ENCODE measurements around the gene C2CD3.
"Not testable (repeated sequence)": the region's sequence is repeated elsewhere in the genome, so short reads cannot be mapped to it uniquely, and the experiment has no call there.

Gene C2CD3

DNA sequence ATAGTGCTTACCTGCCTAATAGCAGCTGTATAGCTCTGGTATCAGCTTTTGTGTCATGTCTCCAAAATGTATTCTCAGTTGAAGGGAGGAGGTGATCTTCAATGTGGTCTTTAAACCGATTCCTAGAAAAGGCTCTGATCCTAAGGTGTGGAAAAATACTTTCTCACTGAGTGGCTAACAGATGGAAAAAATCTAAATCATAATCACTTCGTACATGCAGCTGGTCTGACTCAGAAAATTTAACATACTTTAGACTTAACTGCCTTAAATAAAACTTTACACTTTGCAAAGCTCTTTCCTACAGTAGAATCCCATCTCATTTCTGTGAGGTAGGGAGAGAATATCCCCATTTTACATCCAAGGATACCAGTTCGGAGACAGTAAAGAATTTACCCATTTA is 38.0 kb downstream of the C2CD3 start:
- Histone ChIP-seq H3K4me3 (no peak overlapping the region), H3K27me3 (no peaks in the 10 kb centered on the region), H3K4me1 (no peaks in the 10 kb centered on the region), H3K4me2 (no peak overlapping the region), H3K9ac (no peak overlapping the region), H3K27ac (no peak overlapping the region), H3K9me3 (peaks cover 22% of the 10 kb centered on the region), H3K36me3 (peaks cover 80% of the 10 kb centered on the region), H4K20me1 (no peaks in the 10 kb centered on the region)
- TF ChIP-seq Cebpa-rat (IDR thresholded peaks at IDR 0.05): no peak

DNA sequence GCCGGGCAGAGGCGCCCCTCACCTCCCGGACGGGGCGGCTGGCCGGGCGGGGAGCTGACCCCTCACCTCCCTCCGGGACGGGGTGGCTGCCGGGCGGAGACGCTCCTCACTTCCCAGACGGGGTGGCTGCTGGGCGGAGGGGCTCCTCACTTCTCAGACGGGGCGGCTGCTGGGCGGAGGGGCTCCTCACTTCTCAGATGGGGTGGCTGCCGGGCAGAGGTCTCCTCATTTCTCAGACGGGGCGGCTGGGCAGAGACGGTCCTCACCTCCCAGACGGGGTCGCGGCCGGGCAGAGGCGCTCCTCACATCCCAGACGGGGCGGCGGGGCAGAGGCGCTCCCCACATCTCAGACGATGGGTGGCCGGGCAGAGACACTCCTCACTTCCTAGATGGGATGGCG is 41.7 kb downstream of the C2CD3 start:
- H4K20me1 ChIP-seq, H3K4me3 ChIP-seq, H3K4me1 ChIP-seq, H3K4me2 ChIP-seq, H3K9ac ChIP-seq, H3K27ac ChIP-seq, H3K27me3 ChIP-seq: not testable (repeated sequence)
- Histone ChIP-seq H3K36me3 (peaks cover 45% of the 10 kb centered on the region), H3K9me3 (peaks cover 22% of the 10 kb centered on the region)

DNA sequence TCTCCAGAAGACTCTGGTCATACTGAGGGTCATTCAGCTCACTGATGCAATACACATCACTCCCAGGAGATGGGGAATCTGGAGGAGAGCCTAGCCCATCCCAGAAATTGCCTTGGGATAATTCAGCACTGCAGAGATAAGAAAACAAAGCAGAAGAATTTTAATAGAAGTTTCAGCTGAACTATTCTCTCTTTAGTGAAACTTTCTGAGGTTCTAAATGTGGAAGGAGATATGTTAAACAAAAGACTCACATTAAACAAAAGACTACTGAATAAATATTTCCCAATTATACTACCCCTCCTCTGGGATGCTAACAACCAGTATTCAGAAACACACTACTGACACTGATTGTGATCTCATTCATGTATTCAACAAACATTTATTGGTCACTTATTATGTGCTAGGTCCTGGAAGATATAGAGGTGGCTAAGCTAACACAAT is 47.8 kb downstream of the C2CD3 start:
- H3K4me1 ChIP-seq: no peaks in the 10 kb centered on the region
- no peak overlapping the region for H3K27ac ChIP-seq
- H3K4me2 ChIP-seq: no peak overlapping the region
- no peaks in the 10 kb centered on the region; the same call in 1 of the 2 replicates for H3K9me3 ChIP-seq
- H4K20me1 ChIP-seq: no peaks in the 10 kb centered on the region
- TF ChIP-seq Cebpa-rat (IDR thresholded peaks at IDR 0.05): no peak
- peaks cover 38% of the 10 kb centered on the region for H3K36me3 ChIP-seq
- H3K27me3 ChIP-seq: no peaks in the 10 kb centered on the region
- H3K9ac ChIP-seq: no peak overlapping the region
- H3K4me3 ChIP-seq: no peak overlapping the region

DNA sequence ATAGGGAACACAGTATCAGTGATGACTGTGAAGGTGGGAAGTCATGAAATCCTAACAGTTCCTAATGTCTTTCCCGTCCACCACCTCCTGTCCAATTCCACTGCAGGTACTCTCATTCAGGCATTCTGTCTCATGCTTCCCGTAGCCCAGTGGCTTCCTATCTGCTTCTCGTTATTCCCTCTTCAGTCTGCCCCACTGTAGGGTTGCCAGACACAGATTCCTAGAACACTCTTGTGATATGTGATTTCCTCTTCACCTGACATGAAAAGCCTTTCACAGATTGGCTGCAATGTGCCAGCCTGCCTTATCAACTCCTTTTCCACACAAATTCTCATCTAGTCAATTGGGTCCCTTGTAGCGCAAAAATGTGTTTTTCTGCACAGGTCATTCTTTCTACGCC is 49.0 kb downstream of the C2CD3 start:
- Histone ChIP-seq H3K9ac (no peak overlapping the region), H3K4me2 (no peak overlapping the region), H3K9me3 (peaks cover 4% of the 10 kb centered on the region; the same call in 1 of the 2 replicates), H3K27me3 (no peaks in the 10 kb centered on the region), H3K27ac (no peak overlapping the region), H3K4me1 (no peaks in the 10 kb centered on the region), H3K36me3 (peaks cover 46% of the 10 kb centered on the region), H4K20me1 (no peaks in the 10 kb centered on the region), H3K4me3 (no peak overlapping the region)
- TF ChIP-seq Cebpa-rat (IDR thresholded peaks at IDR 0.05): no peak

DNA sequence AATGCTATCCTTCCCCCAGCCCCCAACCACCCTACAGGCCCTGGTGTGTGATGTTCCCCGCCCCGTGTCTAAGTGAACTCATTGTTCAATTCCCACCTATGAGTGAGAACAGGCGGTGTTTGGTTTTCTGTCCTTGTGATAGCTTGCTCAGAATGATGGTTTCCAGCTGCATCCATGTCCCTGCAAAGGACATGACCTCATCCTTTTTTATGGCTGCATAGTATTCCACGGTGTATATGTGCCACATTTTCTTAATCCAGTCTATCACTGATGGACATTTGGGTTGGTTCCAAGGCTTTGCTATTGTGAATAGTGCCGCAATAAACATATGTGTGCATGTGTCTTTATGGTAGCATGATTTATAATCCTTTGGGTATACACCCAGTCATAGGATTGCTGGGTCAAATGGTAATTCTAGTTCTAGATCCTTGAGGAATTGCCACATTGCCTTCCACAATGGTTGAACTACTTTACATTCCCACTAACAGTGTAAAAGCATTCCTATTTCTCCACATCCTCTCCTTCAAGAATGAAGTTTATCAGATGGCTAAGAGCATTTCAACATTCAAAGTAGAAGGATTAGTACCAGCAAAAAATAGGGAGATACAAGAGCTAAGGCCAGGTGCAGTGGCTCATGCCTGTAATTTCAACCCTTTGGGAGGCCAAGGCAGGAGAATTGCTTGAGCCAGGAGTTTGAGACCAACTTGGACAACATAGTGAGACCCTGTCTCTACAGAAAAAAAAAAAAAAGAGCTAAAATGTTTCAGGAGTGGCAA is 50.4 kb downstream of the C2CD3 start:
- not testable (repeated sequence) for H4K20me1 ChIP-seq, H3K27me3 ChIP-seq, H3K4me3 ChIP-seq, H3K9me3 ChIP-seq, H3K27ac ChIP-seq, H3K4me2 ChIP-seq, H3K9ac ChIP-seq, H3K4me1 ChIP-seq
- peaks cover 57% of the 10 kb centered on the region for H3K36me3 ChIP-seq

DNA sequence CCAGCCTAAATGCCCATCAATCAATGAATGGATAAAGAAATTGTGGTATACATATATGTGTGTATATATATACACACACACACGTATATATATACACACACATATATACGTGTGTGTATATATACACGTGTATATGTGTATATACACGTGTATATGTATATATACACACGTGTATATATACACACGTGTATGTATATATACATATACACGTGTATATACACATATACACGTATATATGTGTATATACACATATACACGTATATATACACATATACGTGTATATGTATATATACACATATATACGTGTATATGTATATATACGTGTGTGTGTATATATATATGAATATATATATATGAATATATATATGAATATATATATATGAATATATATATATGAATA is 54.1 kb downstream of the C2CD3 start:
- peaks cover 23% of the 10 kb centered on the region for H3K9me3 ChIP-seq
- no peak overlapping the region for H3K9ac ChIP-seq
- H3K4me1 ChIP-seq: no peaks in the 10 kb centered on the region
- no peak overlapping the region for H3K4me2 ChIP-seq
- H3K27ac ChIP-seq: no peak overlapping the region
- H3K27me3 ChIP-seq: no peaks in the 10 kb centered on the region
- H4K20me1 ChIP-seq: no peaks in the 10 kb centered on the region
- no peak for TF ChIP-seq Cebpa-rat (IDR thresholded peaks at IDR 0.05)
- H3K36me3 ChIP-seq: peaks cover 76% of the 10 kb centered on the region
- H3K4me3 ChIP-seq: no peak overlapping the region

DNA sequence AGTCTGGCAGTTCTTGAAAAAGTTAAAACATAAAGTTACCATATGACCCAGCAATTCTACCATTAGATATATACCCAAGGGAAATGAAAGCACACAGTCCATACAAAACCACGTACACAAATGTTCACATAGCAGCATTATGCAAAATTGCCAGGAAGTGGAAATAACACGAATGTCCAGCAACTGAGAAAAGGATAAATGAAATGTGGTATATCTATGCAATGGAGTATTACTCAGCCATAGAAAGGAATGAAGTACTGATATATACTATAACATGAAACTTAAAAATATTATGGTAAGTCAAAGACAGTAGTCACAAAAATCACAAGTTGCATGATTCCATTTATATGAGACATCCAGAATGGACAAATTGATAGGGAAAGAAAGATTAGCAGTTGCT is 57.9 kb downstream of the C2CD3 start:
- Histone ChIP-seq H4K20me1 (no peaks in the 10 kb centered on the region), H3K9me3 (peaks cover 23% of the 10 kb centered on the region), H3K4me2 (no peak overlapping the region), H3K4me3 (no peak overlapping the region), H3K27ac (no peak overlapping the region), H3K4me1 (no peaks in the 10 kb centered on the region), H3K36me3 (peaks cover 72% of the 10 kb centered on the region), H3K9ac (no peak overlapping the region), H3K27me3 (no peaks in the 10 kb centered on the region)
- TF ChIP-seq Cebpa-rat (IDR thresholded peaks at IDR 0.05): no peak

DNA sequence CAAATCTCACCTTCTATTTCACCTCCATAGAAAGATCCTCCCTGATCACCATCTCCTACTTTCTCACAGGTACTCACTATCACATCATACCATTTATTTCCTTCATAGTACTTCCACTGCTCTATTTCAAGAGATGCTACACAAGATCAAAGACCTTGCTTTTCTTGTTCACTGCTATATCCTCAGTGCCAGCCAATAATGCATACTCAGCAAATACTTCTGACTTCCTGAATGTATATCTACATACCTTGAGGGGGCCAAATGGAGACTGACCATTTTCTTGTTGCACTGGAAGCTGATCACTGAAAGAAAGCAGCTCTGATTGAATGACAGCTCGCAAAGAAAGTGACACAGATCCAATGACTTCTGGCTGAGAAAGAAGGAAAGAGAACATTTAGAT is 64.7 kb downstream of the C2CD3 start:
- TF ChIP-seq Cebpa-rat (IDR thresholded peaks at IDR 0.05): no peak
- Histone ChIP-seq H3K4me1 (no peaks in the 10 kb centered on the region), H3K36me3 (peaks cover 76% of the 10 kb centered on the region), H3K4me3 (no peak overlapping the region), H4K20me1 (no peaks in the 10 kb centered on the region), H3K9ac (no peak overlapping the region), H3K27ac (no peak overlapping the region), H3K9me3 (no peaks in the 10 kb centered on the region), H3K4me2 (no peak overlapping the region), H3K27me3 (no peaks in the 10 kb centered on the region)

DNA sequence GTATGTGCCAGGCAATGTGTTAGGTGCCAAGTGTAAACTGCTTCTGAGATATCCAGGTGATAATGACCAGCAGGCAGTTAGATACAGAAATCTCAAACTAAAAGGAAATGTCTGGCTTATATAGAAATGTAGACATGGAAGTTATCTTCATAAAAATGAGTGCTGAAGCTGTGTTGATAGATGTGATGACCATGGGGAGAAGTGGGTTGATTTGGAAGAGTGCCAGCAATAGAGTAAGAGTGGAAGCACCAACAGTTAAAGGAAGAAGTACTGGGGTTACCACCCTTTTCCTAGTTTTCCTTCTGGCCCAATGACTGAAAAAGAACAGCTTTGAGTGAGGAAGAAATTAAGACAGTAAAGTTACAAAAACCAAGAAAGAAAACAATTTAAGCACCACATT is 68.5 kb downstream of the C2CD3 start:
- H4K20me1 ChIP-seq: no peaks in the 10 kb centered on the region
- no peak overlapping the region for H3K9ac ChIP-seq
- TF ChIP-seq Cebpa-rat (IDR thresholded peaks at IDR 0.05): no peak
- H3K4me3 ChIP-seq: no peak overlapping the region
- no peaks in the 10 kb centered on the region for H3K9me3 ChIP-seq
- peaks cover 86% of the 10 kb centered on the region for H3K36me3 ChIP-seq
- H3K4me1 ChIP-seq: no peaks in the 10 kb centered on the region; the same call in 1 of the 2 replicates
- H3K27me3 ChIP-seq: no peaks in the 10 kb centered on the region
- no peak overlapping the region for H3K4me2 ChIP-seq
- H3K27ac ChIP-seq: no peak overlapping the region

DNA sequence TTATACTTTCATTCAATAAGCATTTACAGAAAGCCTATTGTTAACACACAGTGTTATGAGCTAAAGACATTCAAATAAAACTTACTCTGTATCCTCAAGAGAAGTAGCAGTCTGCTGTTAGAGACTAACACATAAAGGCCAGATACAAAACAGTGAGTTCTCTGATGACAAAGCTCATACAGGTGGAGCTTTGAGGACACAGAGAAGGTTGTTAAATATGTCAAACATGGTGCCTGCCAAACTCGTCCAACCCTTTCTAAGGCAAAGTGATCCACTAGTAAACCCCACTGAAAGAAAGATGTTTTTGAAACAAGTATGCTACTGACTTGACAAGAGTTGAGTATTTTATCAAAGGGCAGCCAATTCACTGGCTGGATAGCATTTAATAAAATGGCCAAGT is 70.1 kb downstream of the C2CD3 start:
- H3K9me3 ChIP-seq: no peaks in the 10 kb centered on the region
- H3K4me2 ChIP-seq: no peak overlapping the region
- H3K4me1 ChIP-seq: no peaks in the 10 kb centered on the region; the same call in 1 of the 2 replicates
- H3K27me3 ChIP-seq: no peaks in the 10 kb centered on the region
- no peak for TF ChIP-seq Cebpa-rat (IDR thresholded peaks at IDR 0.05)
- no peak overlapping the region for H3K4me3 ChIP-seq
- peaks cover 93% of the 10 kb centered on the region for H3K36me3 ChIP-seq
- no peak overlapping the region for H3K9ac ChIP-seq
- H4K20me1 ChIP-seq: no peaks in the 10 kb centered on the region
- H3K27ac ChIP-seq: no peak overlapping the region

DNA sequence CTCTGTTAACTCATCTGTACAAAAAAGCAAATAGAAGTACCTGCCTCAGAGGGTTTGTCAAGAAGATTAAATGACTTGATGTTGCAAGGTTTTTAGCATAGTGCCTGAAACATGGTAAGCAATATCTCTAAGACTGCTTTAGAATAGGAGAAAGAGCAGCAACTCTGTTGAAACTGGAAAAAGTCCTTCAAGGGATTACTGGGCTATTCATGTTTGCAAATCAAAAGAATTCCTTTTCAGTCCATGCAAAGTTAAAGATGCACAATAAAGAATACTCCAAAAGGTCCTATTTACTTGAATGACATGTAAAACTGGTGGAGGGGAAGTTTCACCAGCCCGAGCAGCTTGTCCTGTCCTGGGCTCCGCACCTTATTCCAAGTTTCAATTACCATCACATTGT is 70.6 kb downstream of the C2CD3 start:
- no peak overlapping the region for H3K27ac ChIP-seq
- H4K20me1 ChIP-seq: no peaks in the 10 kb centered on the region
- no peaks in the 10 kb centered on the region for H3K9me3 ChIP-seq
- TF ChIP-seq Cebpa-rat (IDR thresholded peaks at IDR 0.05): no peak
- H3K4me1 ChIP-seq: no peaks in the 10 kb centered on the region; the same call in 1 of the 2 replicates
- no peaks in the 10 kb centered on the region for H3K27me3 ChIP-seq
- no peak overlapping the region for H3K4me3 ChIP-seq
- H3K36me3 ChIP-seq: peaks cover 91% of the 10 kb centered on the region
- H3K4me2 ChIP-seq: no peak overlapping the region
- no peak overlapping the region for H3K9ac ChIP-seq

All from BLaER1 (cell line).